ENCODE measurements around the gene SARDH.

The SARDH gene

GRCh38 chr9:133732639-133733408 lies 5.3 kb downstream of the SARDH start:
- no peak for DNase-seq

- peak; percentile 40 for DNase-seq
Measured at GRCh38 chr9:133731876-133732638, 6.1 kb downstream of the SARDH start.

- DNase-seq = no peak
Measured at GRCh38 chr9:133730994-133731715, 7.0 kb downstream of the SARDH start.

GRCh38 chr9:133729617-133730281 lies 8.4 kb downstream of the SARDH start:
- DNase-seq = no peak

GRCh38 chr9:133728856-133729616 lies 9.1 kb downstream of the SARDH start:
- no peak for DNase-seq

GRCh38 chr9:133727876-133728441 lies 10.2 kb downstream of the SARDH start:
- DNase-seq = no peak

- DNase-seq = no peak
Measured at GRCh38 chr9:133727277-133727875, 10.8 kb downstream of the SARDH start.

- DNase-seq = peak; percentile 55
Measured at GRCh38 chr9:133726401-133727276, 11.5 kb downstream of the SARDH start.

GRCh38 chr9:133725886-133726285 lies 12.3 kb downstream of the SARDH start:
- no peak for DNase-seq

GRCh38 chr9:133718563-133719315 lies 19.4 kb downstream of the SARDH start:
- DNase-seq = no peak

GRCh38 chr9:133717113-133718031 lies 20.8 kb downstream of the SARDH start:
- DNase-seq = no peak

GRCh38 chr9:133716564-133717112 lies 21.5 kb downstream of the SARDH start:
- no peak for DNase-seq

- peak; percentile 72 for DNase-seq
Measured at GRCh38 chr9:133715866-133716563, 22.1 kb downstream of the SARDH start.

GRCh38 chr9:133715295-133715865 lies 22.8 kb downstream of the SARDH start:
- DNase-seq = peak; percentile 91

GRCh38 chr9:133714606-133715294 lies 23.4 kb downstream of the SARDH start:
- DNase-seq = peak; percentile 95

- DNase-seq = no peak
Measured at GRCh38 chr9:133713960-133714495, 24.1 kb downstream of the SARDH start.
